Gastrocnemius medialis (tissue), 4 donors: ENCODE data around the gene PGM2. TPM values are rescaled to one million over a fixed set of nuclear protein-coding genes. Genes with fewer than 3 reads are reported as not detected.

ENCODE experiments used
- ATAC-seq, 2 donors: fragments of 150-250 bp; one replicate each; pipeline ENCODE4 v1.9.1; 2016
- DNase-seq, 2 donors: peaks; one replicate each; pipeline ENCODE4 v3.0.0-alpha.2; 2019
- H3K27ac ChIP-seq, 4 donors: fragments of 200-600 bp; sonication (generic); 1 replicate in 1 of 4; 2 replicates in 3 of 4; pipeline ENCODE4 v1.5.1; 2016 to 2018; ENCODE audit warnings: mild to moderate bottlenecking in 2 of 4, moderate library complexity in 1 of 4
- H3K27me3 ChIP-seq, 3 donors: fragments of 200-600 bp; sonication (generic) in 2 of 3; 1 replicate in 1 of 3; 2 replicates in 2 of 3; pipeline versions ENCODE4 v1.5.1 to v1.6.0; 2016 to 2019; ENCODE audit warnings: mild to moderate bottlenecking in 1 of 3, moderate library complexity in 1 of 3
- H3K36me3 ChIP-seq, 2 donors: fragments of 200-600 bp; sonication (generic) in 1 of 2; one replicate each; pipeline ENCODE4 v1.5.1; 2017 to 2018
- H3K4me1 ChIP-seq, 2 donors: fragments of 200-600 bp; sonication (generic) in 1 of 2; one replicate each; pipeline ENCODE4 v1.5.1; 2016 to 2017; ENCODE audit warnings: mild to moderate bottlenecking in 2 of 2
- H3K4me3 ChIP-seq, 4 donors: fragments of 200-600 bp; sonication (generic) in 3 of 4; 1 replicate in 1 of 4; 2 replicates in 3 of 4; pipeline ENCODE4 v1.5.1; 2016 to 2019; ENCODE audit warnings: mild to moderate bottlenecking in 2 of 4
- H3K9me3 ChIP-seq, 3 donors: fragments of 200-600 bp; sonication (generic) in 2 of 3; 1 replicate in 1 of 3; 2 replicates in 2 of 3; pipeline ENCODE4 v1.5.1; 2016 to 2019
- CTCF ChIP-seq, 5 experiments: fragments of 450-650 bp in 3 of 5; fragments of 200-600 bp in 2 of 5; sonication (generic) in 2 of 5; IDR thresholded peaks in 4 of 5; conservative IDR thresholded peaks in 1 of 5; 1 replicate in 4 of 5; 2 replicates in 1 of 5; pipeline ENCODE4 v1.5.1; 2016 to 2019; ENCODE audit warnings: antibody characterized with exemption in 5 of 5, mild to moderate bottlenecking in 3 of 5, moderate library complexity in 3 of 5
- POLR2A ChIP-seq, 2 donors: fragments of 450-650 bp; IDR thresholded peaks; one replicate each; pipeline ENCODE4 v1.6.1; 2017; ENCODE audit warnings: antibody characterized with exemption in 2 of 2, mild to moderate bottlenecking in 2 of 2, moderate library complexity in 2 of 2
- in situ Hi-C, 4 donors: fragments of 200-750 bp; cut with MboI; loops; one replicate each; pipeline versions ENCODE4 v1.15.0 to v1.8.0; 2017; ENCODE audit warnings: low sequenced_read_pairs in 4 of 4
- intact Hi-C: fragments of 100-400 bp; cut with DNase I; formaldehyde crosslinking; loops from one replicate; pipeline ENCODE4 v1.15.1; 2023; ENCODE audit warnings: low total_unique reads
- total RNA-seq, 4 donors: library from RNA; depleted of rRNA; stranded (reverse); fragments of >200 nt; gene quantifications; one replicate each; pipeline versions ENCODE4 v1.1.0 to v1.2.3, GENCODE V29; 2016

Gene PGM2
- total RNA-seq, 4 donors from 2014 or later: 0.92 to 3.7 (median 2.1) TPM

DNA sequence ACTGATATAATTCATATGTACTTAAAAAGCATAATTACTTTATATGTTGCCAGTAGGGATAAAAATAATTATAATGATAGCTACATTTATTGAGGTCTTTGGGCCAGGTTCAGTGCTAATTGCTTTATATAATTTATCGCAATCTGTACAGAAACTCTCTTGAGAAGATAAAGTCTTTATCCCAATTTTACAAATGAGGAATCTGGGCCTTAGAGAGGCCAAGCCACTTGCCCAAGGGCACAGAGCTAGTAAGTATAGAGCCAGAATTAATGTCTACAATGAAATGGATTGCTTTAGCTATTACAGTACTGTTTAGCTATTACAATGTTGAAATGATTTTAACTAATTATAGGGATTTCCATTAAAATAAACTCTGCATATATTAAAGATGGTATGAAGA, 33.8 kb downstream of the PGM2 start:
- in situ Hi-C loops (no loop called here), intact Hi-C loops (no loop called here)
- H3K36me3 ChIP-seq: no peaks in the 10 kb centered on the region
- no peak for TF ChIP-seq CTCF (IDR thresholded peaks at IDR 0.05 in 4 of 5, conservative IDR thresholded peaks at IDR 0.05 in 1 of 5)
- TF ChIP-seq POLR2A (IDR thresholded peaks at IDR 0.05): no peak
- H3K4me3 ChIP-seq: no peak overlapping the region
- no peak for DNase-seq
- no peak overlapping the region for H3K27ac ChIP-seq
- ATAC-seq: no peak
- H3K9me3 ChIP-seq: no peaks in the 10 kb centered on the region
- H3K4me1 ChIP-seq: peaks cover 0 to under 1% of the 10 kb centered on the region in 2 donors
- no peaks in the 10 kb centered on the region for H3K27me3 ChIP-seq

DNA sequence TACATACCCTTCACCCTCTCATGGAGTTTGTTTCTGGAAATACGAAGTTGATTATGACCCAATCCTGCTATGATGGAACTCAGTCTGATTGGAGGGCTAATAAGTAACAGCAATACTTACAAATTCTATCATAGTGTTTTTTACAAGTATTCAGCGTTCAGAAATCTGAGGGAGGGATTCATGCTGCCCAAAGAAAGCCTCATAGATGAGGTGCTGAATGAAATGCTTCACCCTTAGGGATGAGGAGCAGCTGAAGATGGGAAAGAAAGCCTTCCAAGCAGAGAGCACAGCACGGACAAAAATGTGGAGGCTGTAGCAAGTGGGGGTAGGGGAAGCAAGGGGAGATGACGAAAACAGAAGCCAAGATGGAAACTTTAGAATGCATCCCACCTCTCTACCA, 36.5 kb downstream of the PGM2 start:
- H3K4me1 ChIP-seq: peaks cover 0 to 9% of the 10 kb centered on the region in 2 donors
- H3K4me3 ChIP-seq: no peak overlapping the region
- no peaks in the 10 kb centered on the region for H3K9me3 ChIP-seq
- no peak overlapping the region for H3K27ac ChIP-seq
- DNase-seq: no peak
- H3K27me3 ChIP-seq: no peaks in the 10 kb centered on the region
- TF ChIP-seq POLR2A (IDR thresholded peaks at IDR 0.05): no peak
- TF ChIP-seq CTCF (IDR thresholded peaks at IDR 0.05 in 4 of 5, conservative IDR thresholded peaks at IDR 0.05 in 1 of 5): no peak
- no peaks in the 10 kb centered on the region for H3K36me3 ChIP-seq
- no peak for ATAC-seq
- intact Hi-C loops: no loop called here
- in situ Hi-C loops: no loop called here

DNA sequence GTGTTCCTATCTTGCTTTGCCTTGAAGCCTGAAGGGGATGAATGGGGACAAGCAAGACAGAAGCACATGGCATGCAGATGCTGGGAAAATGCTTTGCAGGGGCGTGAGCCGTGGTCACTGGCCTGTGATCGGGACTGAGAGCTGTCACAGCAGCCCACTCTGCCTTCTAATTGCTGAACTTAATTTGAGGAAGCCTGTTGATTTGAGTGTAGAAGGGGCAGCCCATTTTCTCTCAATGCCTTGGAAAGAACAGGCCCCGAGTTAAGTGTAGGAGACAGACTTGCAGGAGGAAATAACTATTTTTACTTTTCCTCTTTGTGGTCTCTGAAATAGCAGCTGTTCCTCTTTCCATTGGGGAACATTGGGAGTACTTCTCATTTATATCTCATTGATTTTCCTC, 38.3 kb downstream of the PGM2 start:
- H3K27ac ChIP-seq: no peak overlapping the region
- in situ Hi-C loops: no loop called here
- intact Hi-C loops: no loop called here
- no peaks in the 10 kb centered on the region for H3K9me3 ChIP-seq
- ATAC-seq (no peak), DNase-seq (no peak)
- TF ChIP-seq POLR2A (IDR thresholded peaks at IDR 0.05) (no peak), CTCF (IDR thresholded peaks at IDR 0.05 in 4 of 5, conservative IDR thresholded peaks at IDR 0.05 in 1 of 5) (no peak)
- no peak overlapping the region for H3K4me3 ChIP-seq
- peaks cover 0 to 9% of the 10 kb centered on the region in 2 donors for H3K4me1 ChIP-seq
- no peaks in the 10 kb centered on the region for H3K27me3 ChIP-seq
- no peaks in the 10 kb centered on the region for H3K36me3 ChIP-seq

DNA sequence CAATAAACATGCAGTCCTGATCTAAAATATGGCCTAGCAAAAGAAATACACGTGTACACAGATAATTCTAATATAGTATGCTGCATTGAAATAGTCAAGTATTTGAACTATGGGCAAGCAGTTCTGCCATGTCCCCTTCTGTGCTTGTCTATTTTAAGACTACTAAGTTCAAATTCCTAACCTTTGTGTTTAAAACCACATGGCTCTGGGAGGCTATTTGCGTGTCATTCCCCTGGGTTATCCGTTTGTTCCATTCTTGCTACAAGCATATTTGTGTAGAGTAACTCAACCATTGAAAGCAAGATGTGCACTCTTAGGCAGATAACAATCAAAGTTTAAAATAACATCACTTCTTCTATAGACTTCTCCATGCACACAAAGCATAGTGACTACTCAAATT, 39.0 kb downstream of the PGM2 start:
- peaks cover 0 to 9% of the 10 kb centered on the region in 2 donors for H3K4me1 ChIP-seq
- H3K4me3 ChIP-seq: no peak overlapping the region
- no peak for TF ChIP-seq POLR2A (IDR thresholded peaks at IDR 0.05)
- TF ChIP-seq CTCF (IDR thresholded peaks at IDR 0.05 in 4 of 5, conservative IDR thresholded peaks at IDR 0.05 in 1 of 5): no peak
- in situ Hi-C loops (no loop called here), intact Hi-C loops (no loop called here)
- DNase-seq (no peak), ATAC-seq (no peak)
- no peaks in the 10 kb centered on the region for H3K27me3 ChIP-seq
- H3K27ac ChIP-seq: no peak overlapping the region
- no peaks in the 10 kb centered on the region for H3K36me3 ChIP-seq
- no peaks in the 10 kb centered on the region for H3K9me3 ChIP-seq

GRCh38 chr4:37867102-37867501, 40.6 kb downstream of the PGM2 start:
- H3K36me3 ChIP-seq: no peaks in the 10 kb centered on the region
- DNase-seq (no peak), ATAC-seq (no peak)
- in situ Hi-C loops: no loop called here
- peaks cover 0 to 9% of the 10 kb centered on the region in 2 donors for H3K4me1 ChIP-seq
- no peak overlapping the region for H3K27ac ChIP-seq
- TF ChIP-seq CTCF (IDR thresholded peaks at IDR 0.05 in 4 of 5, conservative IDR thresholded peaks at IDR 0.05 in 1 of 5) (no peak), POLR2A (IDR thresholded peaks at IDR 0.05) (no peak)
- H3K4me3 ChIP-seq: no peak overlapping the region
- intact Hi-C loops: no loop called here
- H3K9me3 ChIP-seq: no peaks in the 10 kb centered on the region
- no peaks in the 10 kb centered on the region for H3K27me3 ChIP-seq
